Type B pancreatic cell (in vitro differentiated cells): Measurements from ENCODE around the gene DNAH11. TPM values are rescaled to one million over a fixed set of nuclear protein-coding genes. Genes with fewer than 3 reads are reported as not detected.
A peak's percentile ranks its signal among the peaks of the same experiment; 100 is the strongest.

Experiments
- DNase-seq: peaks from one replicate; pipeline ENCODE4 v3.0.0; 2021; ENCODE audit warnings: mixed read lengths; ENCODE audit not compliant: unreplicated experiment; ENCODE audit errors: extremely low spot score
- H3K27ac Mint-ChIP-seq: 2 replicates; pipeline ENCODE4 v1.8.0; 2021; ENCODE audit warnings: mild to moderate bottlenecking, mixed read lengths
- H3K27me3 Mint-ChIP-seq: 2 replicates; pipeline ENCODE4 v1.8.0; 2021; ENCODE audit warnings: mixed read lengths
- H3K36me3 Mint-ChIP-seq: 2 replicates; pipeline ENCODE4 v1.8.0; 2021; ENCODE audit warnings: mixed read lengths
- H3K4me1 Mint-ChIP-seq: one replicate; pipeline ENCODE4 v1.8.0; 2021; ENCODE audit warnings: mixed read lengths; ENCODE audit not compliant: unreplicated experiment
- H3K4me3 Mint-ChIP-seq: 2 replicates; pipeline ENCODE4 v1.8.0; 2021; ENCODE audit warnings: mild to moderate bottlenecking, mixed read lengths
- H3K9me3 Mint-ChIP-seq: 2 replicates; pipeline ENCODE4 v1.8.0; 2021; ENCODE audit warnings: mixed read lengths
- total RNA-seq: library from RNA; stranded (reverse); gene quantifications from 2 replicates; pipeline ENCODE4 v1.2.1, GENCODE V29; 2021; ENCODE audit warnings: low replicate concordance
- TF ChIP-seq, protein P1 (sequence below): fragments of 200-600 bp; sonication (generic); conservative IDR thresholded peaks from 2 replicates; pipeline ENCODE4 v1.5.0; 2021; ENCODE audit warnings: antibody characterized with exemption, mild to moderate bottlenecking

DNAH11 gene
- total RNA-seq, 1 donor from 2014 or later: 3.2 TPM

DNA sequence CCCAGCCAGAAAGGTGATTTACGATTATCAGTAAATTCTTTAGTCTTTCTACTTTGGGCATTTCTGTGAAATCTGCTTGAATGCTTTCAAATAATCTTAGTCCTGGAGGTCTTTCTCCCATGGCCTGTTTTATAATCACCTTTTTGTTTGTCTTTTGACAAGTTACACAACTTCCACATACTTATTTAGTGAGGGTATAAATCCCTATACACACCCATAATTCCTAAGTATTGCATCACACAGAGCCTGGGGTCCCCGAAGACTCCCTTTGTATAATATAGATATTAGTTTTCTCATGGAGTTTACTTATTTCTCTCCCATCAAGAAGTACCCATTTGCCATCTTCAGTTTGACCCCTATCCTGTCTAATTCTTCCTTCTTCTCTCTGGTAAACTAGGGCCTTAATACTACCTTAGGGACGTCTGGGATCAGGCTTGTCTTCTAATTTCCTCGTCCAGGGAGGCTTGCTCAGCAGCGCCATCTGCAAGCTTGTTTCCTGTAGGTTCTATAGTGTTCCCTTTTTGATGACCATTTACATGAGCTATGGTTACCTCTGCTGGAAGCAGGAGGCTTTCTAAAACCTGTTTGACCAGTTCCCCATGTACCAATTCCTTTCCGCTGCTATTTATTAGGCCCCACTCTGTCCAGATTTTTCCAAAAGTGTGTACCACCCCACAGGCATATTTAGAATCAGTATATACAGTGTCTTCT lies 8.1 kb downstream of the DNAH11 start:
- Mint-ChIP-seq H3K4me1 (peaks cover 18% of the 10 kb centered on the region), H3K36me3 (peaks cover 8% of the 10 kb centered on the region), H3K4me3 (no peak overlapping the region), H3K9me3 (peaks cover 5% of the 10 kb centered on the region), H3K27me3 (peaks cover 13% of the 10 kb centered on the region), H3K27ac (peak overlapping the region; percentile 80)
- TF ChIP-seq, protein P1, sequence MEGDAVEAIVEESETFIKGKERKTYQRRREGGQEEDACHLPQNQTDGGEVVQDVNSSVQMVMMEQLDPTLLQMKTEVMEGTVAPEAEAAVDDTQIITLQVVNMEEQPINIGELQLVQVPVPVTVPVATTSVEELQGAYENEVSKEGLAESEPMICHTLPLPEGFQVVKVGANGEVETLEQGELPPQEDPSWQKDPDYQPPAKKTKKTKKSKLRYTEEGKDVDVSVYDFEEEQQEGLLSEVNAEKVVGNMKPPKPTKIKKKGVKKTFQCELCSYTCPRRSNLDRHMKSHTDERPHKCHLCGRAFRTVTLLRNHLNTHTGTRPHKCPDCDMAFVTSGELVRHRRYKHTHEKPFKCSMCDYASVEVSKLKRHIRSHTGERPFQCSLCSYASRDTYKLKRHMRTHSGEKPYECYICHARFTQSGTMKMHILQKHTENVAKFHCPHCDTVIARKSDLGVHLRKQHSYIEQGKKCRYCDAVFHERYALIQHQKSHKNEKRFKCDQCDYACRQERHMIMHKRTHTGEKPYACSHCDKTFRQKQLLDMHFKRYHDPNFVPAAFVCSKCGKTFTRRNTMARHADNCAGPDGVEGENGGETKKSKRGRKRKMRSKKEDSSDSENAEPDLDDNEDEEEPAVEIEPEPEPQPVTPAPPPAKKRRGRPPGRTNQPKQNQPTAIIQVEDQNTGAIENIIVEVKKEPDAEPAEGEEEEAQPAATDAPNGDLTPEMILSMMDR: no peak
- DNase-seq: no peak

DNA sequence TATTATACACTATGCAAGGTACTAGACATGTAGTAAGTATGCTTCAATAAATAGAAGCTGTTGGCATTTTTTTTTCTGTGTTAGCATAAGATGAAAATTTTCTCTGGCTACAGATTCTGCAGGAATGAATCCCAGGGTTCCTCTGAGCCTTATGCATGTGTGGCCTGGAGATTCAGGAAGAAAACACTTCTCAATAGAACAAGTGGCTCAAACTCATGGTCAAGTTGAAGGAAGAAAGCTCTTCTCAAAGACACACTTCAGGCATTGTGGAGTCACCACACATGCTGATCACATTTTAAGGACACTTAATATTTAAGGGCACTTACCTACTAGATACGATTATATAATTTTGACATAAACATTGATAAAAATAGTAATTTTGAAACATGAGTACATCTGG lies 19.5 kb downstream of the DNAH11 start:
- TF ChIP-seq, protein P1: no peak
- DNase-seq: no peak
- Mint-ChIP-seq H3K27ac (no peak overlapping the region), H3K36me3 (no peaks in the 10 kb centered on the region), H3K27me3 (no peaks in the 10 kb centered on the region), H3K4me3 (no peak overlapping the region), H3K4me1 (no peaks in the 10 kb centered on the region), H3K9me3 (no peaks in the 10 kb centered on the region)

DNA sequence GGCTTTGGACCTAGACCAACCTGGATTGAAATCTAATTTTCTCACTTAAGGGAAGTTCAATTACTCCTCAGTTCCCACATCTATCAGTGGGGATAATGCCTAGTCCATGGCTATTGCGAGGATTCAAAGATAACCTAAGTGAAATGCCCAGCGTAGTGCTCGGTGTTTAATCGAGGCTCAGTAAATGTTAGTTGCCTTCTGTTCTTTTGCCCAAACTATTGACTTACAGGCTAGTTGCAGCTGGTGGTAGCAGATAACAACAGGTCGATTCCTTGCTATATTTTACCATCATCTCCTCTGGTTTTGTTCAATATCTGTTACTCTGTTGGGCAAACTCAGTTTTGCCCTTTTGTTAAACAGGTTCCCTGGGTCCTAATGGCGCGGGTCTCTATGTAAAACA lies 22.8 kb downstream of the DNAH11 start:
- Mint-ChIP-seq H3K4me3 (no peak overlapping the region), H3K27ac (no peak overlapping the region), H3K4me1 (no peaks in the 10 kb centered on the region), H3K27me3 (no peaks in the 10 kb centered on the region), H3K9me3 (no peaks in the 10 kb centered on the region), H3K36me3 (no peaks in the 10 kb centered on the region)
- DNase-seq: no peak
- TF ChIP-seq, protein P1: no peak

DNA sequence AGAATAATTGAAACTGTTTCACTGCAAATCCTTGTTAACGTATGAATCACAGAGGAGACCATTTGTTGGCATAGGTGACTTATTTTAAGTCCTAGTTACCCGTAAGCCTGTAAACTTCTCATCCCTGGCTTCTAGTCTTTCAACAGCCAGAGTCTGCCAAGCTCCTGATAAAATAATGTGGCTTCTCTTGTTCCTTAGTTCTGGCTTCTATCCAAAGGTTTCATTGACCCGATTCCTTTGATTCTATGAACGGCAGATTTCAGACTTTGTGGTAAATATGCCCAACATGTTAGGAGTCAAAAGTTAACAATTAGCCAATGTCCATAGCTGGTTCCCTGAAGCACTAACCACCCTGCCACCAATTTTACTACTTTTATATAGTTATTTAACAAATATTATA lies 23.3 kb downstream of the DNAH11 start:
- H3K9me3 Mint-ChIP-seq: no peaks in the 10 kb centered on the region
- H3K27ac Mint-ChIP-seq: no peak overlapping the region
- no peaks in the 10 kb centered on the region for H3K27me3 Mint-ChIP-seq
- no peaks in the 10 kb centered on the region for H3K4me1 Mint-ChIP-seq
- TF ChIP-seq, protein P1: no peak
- H3K36me3 Mint-ChIP-seq: no peaks in the 10 kb centered on the region
- H3K4me3 Mint-ChIP-seq: no peak overlapping the region
- DNase-seq: no peak

DNA sequence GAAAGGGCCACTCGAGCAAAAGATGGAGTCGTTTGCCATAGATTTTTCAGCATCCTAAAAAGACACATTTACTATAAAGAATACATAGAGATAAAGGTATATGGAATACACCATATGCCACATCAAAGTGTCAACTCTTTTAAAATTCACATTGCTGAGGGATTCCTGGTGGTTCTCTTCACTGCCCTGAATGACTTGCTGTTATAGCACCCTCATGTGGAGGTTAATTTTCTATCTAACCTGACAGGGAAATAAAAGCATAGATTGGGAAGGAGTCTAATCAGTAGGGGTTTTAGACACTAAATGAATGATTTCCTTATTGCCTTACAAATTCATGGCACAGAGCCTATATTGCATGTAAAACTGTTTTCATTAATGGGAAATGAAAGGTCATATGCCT lies 25.9 kb downstream of the DNAH11 start:
- no peaks in the 10 kb centered on the region for H3K4me1 Mint-ChIP-seq
- no peak overlapping the region for H3K27ac Mint-ChIP-seq
- no peak for DNase-seq
- no peaks in the 10 kb centered on the region for H3K36me3 Mint-ChIP-seq
- H3K9me3 Mint-ChIP-seq: no peaks in the 10 kb centered on the region
- TF ChIP-seq, protein P1: peak; percentile 61
- H3K4me3 Mint-ChIP-seq: no peak overlapping the region
- peaks cover 9% of the 10 kb centered on the region for H3K27me3 Mint-ChIP-seq
